Ovary (tissue), 3 donors: ENCODE measurements around the gene TACR2.

ENCODE experiments used
- POLR2A ChIP-seq: fragments of 450-650 bp; IDR thresholded peaks from one replicate; pipeline ENCODE4 v1.6.1; 2017; ENCODE audit warnings: antibody characterized with exemption, mild to moderate bottlenecking, moderate library complexity
- TF ChIP-seq, protein P1 (sequence below), 3 donors: fragments of 450-650 bp in 2 of 3; fragments of 200-600 bp in 1 of 3; IDR thresholded peaks; one replicate each; pipeline versions ENCODE4 v1.5.1 to v1.8.0; 2016 to 2022; ENCODE audit warnings: antibody characterized with exemption in 3 of 3, mild to moderate bottlenecking in 1 of 3
- donor health status: DM: no; HTN: no; CAD: no.

DNA sequence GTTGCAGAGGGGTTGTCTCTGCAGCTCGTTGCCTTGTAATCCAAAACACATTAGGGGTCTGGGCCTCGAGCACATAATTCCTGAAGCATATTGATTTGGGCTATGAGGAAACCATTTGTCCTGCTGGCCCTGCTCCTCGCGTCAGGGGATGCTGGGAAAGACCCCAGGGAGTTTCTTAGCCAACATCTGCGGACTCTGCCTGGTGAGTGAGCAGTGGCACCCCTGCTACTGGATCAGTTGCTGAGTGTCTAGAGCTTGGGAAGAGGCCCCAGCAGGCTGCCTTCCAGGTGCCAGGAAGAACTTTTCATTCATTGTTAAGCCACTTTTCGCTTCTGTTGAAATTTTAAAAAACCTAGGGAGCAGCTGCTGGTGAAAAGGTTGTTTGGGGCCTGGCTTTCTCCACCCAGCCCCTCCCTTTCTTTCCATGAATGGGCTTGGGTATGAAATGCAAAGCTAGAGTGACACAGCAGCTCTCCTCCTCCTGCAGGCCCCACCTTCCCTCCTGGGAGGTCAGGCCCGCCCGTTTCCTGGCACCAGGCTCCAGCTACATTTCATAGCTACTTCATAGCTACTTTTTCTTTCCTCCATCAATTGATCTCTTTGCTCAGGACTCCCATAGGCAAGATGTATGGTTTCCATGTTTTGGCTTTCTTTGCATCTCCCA lies 26.8 kb downstream of the TACR2 start:
- TF ChIP-seq, protein P1, sequence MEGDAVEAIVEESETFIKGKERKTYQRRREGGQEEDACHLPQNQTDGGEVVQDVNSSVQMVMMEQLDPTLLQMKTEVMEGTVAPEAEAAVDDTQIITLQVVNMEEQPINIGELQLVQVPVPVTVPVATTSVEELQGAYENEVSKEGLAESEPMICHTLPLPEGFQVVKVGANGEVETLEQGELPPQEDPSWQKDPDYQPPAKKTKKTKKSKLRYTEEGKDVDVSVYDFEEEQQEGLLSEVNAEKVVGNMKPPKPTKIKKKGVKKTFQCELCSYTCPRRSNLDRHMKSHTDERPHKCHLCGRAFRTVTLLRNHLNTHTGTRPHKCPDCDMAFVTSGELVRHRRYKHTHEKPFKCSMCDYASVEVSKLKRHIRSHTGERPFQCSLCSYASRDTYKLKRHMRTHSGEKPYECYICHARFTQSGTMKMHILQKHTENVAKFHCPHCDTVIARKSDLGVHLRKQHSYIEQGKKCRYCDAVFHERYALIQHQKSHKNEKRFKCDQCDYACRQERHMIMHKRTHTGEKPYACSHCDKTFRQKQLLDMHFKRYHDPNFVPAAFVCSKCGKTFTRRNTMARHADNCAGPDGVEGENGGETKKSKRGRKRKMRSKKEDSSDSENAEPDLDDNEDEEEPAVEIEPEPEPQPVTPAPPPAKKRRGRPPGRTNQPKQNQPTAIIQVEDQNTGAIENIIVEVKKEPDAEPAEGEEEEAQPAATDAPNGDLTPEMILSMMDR (IDR thresholded peaks at IDR 0.05): no peak
- no peak for TF ChIP-seq POLR2A
